Peyer's patch (tissue), 4 donors: ENCODE measurements around the gene ABCB8.

ENCODE experiments used
- POLR2A ChIP-seq, 2 donors: fragments of 450-650 bp; IDR thresholded peaks; one replicate each; pipeline ENCODE4 v1.5.1; 2017; ENCODE audit warnings: antibody characterized with exemption in 2 of 2, mild to moderate bottlenecking in 2 of 2, moderate library complexity in 2 of 2
- TF ChIP-seq, protein P1 (sequence below), 6 experiments: fragments of 450-650 bp in 4 of 6; fragments of 200-600 bp in 2 of 6; sonication (generic) in 1 of 6; IDR thresholded peaks; one replicate each; pipeline ENCODE4 v1.5.1; 2017 to 2019; ENCODE audit warnings: antibody characterized with exemption in 6 of 6, mild to moderate bottlenecking in 3 of 6, moderate library complexity in 1 of 6

DNA sequence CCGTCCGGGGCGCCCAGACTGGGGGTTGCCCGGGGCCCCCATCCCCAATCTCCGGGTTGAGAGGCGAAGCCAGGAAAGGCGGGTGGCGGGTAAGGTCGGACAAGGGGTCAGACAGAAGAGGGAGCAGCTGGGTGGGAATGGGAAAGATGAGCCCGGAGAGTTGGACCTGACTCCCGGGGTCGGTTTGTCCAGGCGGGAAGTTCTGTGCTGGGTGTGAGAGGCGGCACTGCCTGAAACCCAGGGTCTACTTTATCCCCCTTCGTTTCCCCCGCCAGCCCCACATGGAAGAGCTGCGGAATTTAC lies 31.8 kb downstream of the ABCB8 start:
- TF ChIP-seq, protein P1, sequence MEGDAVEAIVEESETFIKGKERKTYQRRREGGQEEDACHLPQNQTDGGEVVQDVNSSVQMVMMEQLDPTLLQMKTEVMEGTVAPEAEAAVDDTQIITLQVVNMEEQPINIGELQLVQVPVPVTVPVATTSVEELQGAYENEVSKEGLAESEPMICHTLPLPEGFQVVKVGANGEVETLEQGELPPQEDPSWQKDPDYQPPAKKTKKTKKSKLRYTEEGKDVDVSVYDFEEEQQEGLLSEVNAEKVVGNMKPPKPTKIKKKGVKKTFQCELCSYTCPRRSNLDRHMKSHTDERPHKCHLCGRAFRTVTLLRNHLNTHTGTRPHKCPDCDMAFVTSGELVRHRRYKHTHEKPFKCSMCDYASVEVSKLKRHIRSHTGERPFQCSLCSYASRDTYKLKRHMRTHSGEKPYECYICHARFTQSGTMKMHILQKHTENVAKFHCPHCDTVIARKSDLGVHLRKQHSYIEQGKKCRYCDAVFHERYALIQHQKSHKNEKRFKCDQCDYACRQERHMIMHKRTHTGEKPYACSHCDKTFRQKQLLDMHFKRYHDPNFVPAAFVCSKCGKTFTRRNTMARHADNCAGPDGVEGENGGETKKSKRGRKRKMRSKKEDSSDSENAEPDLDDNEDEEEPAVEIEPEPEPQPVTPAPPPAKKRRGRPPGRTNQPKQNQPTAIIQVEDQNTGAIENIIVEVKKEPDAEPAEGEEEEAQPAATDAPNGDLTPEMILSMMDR (IDR thresholded peaks at IDR 0.05), result no peak
- no peak for TF ChIP-seq POLR2A (IDR thresholded peaks at IDR 0.05)
